GM21526 (cell line): ENCODE results near the gene CAPZB.

Experiments
- ATAC-seq: cut with Tn5 transposase; IDR thresholded peaks from one replicate; pipeline ENCODE4 v1.9.1; 2021; ENCODE audit warnings: moderate library complexity; ENCODE audit not compliant: unreplicated experiment, low FRiP score

CAPZB gene

GRCh38 chr1:19354531-19354981, 130.8 kb downstream of the CAPZB start:
- ATAC-seq: no peak

GRCh38 chr1:19353596-19353995, 131.7 kb downstream of the CAPZB start:
- ATAC-seq: no peak

DNA sequence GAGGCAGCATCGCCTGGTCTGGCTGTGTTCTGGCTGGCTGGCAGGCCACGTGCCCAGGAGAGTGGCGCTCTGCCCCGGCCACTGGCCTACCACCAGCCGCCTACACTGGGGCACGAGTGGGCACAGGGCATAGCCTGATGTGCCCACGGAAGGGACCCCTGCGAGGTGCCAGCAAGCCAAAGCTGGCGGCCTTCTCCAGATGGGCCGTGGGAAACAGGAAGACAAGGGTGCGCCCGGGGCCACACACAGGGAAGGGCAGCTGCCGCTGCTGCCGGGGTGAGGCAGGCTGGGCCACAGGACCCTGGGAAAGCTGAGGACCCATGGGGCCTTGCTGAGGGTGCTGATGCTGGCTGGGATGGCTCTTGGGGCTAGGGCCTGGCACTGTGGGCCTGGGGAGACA, 132.5 kb downstream of the CAPZB start:
- ATAC-seq: no peak

DNA sequence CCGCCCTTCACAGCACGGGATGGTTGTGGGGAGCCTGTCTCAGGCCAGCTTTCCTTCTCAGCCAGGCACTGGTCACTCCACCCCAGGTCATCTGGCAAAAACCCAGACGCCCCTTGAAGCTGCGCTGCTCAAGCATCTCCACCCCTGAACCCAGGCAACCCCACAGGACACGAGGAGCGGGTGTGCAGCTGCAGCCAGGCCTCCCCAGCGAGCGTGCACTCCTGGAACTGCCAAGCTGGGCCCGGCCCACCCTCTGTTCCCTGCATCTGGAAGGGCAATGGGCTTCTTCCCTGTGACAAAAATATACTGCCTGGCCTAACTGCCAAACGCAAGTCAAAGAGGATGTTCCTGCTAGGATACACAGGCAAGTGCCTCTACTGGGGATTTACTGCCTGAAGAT, 133.5 kb downstream of the CAPZB start:
- ATAC-seq: no peak

DNA sequence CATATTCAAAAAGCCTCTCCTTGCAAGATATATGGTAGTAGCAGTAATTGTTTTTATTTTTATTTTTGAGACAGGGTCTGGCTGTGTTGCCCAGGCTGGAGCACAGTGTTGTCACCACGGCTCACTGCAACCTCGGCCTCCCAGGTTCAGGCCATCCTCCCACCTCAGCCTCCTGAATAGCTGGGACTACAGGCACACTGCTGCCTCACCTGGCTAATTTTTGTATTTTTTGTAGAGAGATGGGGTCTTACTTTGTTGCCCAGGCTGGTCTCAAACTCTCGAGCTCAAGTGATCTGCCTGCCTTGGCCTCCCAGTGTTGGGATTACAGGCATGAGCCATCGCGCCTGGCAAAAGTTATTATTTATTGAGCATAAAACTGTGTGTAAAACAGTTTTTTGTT, 134.8 kb downstream of the CAPZB start:
- no peak for ATAC-seq

DNA sequence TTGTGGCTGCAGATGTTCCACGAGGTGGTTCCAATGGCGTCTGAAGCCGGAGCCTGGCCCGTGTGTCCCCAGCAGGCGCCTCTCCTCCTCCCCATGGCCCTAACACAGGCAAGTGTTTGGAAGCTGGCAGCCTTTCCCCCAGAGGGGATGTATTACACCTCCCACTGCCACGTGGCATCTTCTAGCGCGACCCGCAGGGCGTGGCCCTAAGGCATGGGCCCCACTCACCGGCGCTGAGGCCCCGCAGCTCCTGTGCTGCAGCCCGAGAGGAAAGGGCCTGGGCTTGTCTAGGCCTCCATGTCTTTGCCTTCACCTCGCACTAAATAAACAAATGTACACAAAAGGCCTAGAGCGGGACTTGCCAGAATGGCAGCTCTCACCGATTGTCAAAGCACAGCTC, 135.3 kb downstream of the CAPZB start:
- ATAC-seq: no peak

DNA sequence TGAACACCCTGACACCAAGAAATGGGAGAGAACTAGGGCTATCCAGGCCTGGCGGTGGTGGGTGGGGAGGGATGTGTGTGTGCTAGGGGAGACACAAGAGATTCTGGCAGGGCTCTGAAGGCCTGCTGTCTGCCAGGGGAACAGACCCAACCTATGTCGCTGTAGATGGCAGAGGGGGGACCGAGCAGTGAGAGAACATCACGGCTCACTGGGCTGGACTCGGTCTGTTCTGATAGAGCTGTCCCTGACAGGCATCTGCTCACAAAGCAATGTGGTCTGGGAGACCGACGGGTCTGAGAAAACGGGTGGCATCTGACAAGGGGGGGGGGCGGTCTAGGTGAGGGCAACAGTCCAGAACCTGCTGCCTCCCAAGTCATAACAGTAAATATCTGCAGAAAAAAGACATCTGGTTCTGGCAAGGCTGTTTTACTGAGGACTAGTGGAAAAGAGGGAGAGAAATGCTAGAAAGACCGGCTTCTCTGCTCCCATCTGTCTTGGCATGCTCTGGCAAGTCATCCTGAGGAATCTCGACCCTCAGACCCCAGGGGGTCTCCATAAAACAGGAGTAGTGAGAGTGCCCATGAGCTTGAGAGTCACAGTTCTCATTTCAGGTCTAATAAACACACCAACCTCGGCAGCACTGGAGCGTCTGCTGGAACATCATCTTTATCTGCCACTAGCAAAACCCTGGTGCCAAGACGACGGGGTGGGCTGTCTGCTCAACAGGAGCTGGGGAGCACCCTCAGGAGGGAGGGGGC, 136.7 kb downstream of the CAPZB start:
- no peak for ATAC-seq

- ATAC-seq: no peak
Observed at GRCh38 chr1:19347533-19348172, 137.7 kb downstream of the CAPZB start.

DNA sequence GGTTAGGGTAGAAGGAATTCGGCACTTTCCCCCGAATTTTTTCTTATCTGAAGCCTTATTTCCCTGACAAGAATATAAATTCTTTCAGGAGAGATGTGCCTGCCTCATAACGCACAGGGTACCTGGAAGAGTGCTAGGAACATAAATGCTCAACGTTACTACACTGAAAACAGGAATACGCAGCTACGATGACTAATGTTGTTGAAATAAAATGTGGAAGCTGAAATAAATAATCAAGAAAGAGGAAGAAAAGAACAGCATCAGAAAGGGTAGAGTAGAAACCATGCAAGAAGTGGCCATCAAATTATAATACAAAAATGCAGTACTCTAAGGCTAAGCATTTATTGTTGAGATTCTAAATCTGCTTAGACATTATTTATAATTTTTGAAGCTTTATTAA, 139.3 kb downstream of the CAPZB start:
- ATAC-seq: no peak

- no peak for ATAC-seq
Observed at GRCh38 chr1:19345391-19345790, 139.9 kb downstream of the CAPZB start.

GRCh38 chr1:19344831-19345230, 140.5 kb downstream of the CAPZB start:
- ATAC-seq: no peak

GRCh38 chr1:19344372-19344810, 140.9 kb downstream of the CAPZB start:
- no peak for ATAC-seq

DNA sequence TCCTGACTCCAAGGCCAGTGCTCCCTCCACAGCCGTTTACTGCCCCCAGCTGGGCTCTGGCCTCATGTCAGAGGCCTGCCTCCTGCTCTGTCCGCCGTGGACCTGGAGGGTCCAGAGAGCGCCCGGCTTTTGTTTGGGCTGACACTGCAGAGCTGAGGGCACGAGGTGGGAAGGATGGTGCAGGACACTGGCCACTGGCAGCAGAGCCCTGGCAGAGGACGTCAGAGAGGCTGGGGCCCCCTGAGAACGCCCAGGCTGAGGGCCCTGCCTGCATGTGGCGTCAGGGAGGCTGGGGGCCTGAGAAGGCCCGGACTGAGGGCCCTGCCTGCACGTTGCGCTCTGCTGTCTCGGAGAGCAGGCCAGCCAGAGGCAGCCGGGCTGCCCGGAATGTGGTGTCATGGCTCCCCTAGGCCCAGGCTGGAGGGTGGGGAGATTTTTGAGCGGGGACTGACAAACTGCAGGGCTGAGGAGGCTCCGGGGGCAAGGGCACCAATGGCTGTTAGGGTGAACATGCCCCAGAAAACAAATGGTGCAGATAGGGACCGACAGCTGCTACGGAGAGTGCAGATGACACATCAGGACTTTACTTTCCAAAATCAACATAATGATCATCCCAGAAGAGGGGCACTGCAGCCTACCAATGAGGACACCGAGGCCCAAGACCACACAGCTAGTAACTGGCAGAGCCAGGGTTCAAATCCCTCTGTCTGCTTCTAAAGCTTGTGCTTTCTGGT, 141.6 kb downstream of the CAPZB start:
- no peak for ATAC-seq

DNA sequence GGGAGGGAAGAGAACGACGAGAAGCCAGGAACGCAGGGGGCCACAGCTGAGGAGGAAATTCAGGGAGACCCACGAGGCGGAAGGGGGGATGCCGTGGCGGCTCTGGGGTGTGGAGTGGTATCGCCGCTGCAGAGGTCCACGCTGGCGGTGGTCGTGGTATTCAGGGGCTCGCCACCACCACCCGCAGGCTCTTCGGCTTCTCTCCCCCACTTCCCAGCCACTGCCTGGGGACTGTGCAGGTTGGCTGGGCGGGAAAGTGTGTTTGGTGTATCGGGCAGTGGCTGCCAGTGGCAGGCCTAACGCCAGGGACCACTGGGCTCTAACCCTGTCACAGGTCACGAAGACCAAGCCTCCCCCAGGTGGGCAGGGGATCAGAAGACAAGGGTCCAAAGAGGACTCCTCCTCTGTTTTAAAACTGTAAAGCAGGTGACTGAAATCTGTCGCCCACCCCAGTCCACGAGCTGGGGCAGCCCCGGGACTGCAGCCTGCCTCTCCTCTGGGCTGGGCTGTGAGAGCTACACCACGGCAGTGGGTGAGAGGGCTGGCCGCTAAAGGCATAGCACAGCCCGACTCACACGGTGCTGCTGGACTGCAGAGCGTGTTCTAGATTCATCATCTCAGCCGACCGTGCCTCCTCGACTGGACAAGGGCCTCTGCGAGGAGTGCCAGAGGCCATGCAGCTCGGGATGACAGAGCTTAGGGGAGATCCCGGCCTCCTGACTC, 142.3 kb downstream of the CAPZB start:
- no peak for ATAC-seq

DNA sequence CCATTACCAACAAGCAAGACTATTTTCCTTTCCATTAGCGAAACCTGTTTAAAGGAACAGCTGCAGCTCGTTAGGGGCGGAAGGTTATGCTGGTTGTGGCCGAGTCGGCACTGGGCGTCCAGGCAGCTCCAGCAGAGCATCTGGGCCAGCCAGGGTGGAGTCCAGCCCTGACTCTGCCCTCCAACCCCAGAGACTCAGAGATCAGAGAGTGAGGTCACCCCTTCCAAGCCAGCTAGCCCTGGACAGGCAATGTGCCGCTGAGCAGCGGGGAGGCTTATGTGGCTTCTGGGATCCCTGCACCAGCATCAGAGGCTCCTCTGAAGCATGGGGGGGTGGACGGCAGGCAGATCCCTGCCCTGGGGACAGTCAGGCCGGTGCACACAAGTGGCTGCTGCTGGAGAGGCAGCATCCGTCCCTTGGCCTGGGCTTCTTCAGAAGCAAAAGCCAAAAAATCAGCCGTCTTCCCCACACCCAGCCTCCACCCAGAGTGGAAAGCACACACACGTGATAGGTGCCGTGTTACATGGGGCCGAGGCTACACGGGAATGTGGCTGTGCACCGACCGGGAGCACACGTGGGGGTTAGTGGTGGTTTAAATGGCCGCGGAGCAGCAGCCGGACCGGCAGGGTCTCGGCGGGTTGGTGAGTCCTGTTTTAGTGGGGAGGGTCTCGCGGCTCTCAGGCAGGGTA, 143.1 kb downstream of the CAPZB start:
- no peak for ATAC-seq

GRCh38 chr1:19341201-19342061, 143.9 kb downstream of the CAPZB start:
- no peak for ATAC-seq

- no peak for ATAC-seq
Observed at GRCh38 chr1:19340387-19340937, 144.9 kb downstream of the CAPZB start.

DNA sequence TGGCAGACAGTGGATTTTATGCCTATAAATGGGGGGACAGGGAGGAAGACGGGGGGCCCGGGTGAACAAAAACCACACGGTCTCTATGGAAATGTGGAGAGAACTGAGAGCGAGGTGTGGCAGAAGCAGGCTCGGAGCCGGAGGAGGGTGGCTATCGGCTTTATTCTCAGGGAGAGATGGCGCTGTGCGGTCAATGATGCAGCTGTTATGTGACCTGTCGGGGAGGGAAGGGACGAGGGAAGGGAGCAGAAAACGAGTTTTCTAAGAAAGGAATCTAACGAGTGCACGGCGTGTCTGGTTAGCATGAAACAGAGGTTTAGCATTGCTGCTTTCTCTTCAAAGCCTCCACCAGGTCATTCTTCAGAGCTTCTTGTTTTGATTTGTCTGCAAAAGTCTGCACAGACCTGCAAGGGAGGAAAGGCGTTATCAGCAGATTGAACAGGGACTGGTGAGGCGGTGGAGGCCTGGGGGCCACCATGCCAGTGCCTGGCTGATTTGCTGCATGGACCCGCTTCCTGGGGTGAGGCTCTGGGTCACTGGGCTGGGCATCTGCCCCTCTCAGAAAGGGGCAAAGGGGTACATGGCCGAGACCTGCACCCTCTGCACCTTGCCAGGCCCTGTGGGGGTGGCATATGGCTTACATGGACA, 146.0 kb downstream of the CAPZB start:
- no peak for ATAC-seq
